WTC11 (cell line): ENCODE results near the gene FILIP1L.

Experiments
- NFYB ChIP-seq: sonication (generic); formaldehyde crosslinking; conservative IDR thresholded peaks from 2 replicates; pipeline ENCODE4 v1.8.0; 2022; ENCODE audit warnings: low read depth, missing genetic modification reagents
- TF ChIP-seq, protein P1 (sequence below): fragments of 200-600 bp; IDR thresholded peaks from 2 replicates; pipeline ENCODE4 v1.8.0; 2022; ENCODE audit warnings: antibody characterized with exemption

DNA sequence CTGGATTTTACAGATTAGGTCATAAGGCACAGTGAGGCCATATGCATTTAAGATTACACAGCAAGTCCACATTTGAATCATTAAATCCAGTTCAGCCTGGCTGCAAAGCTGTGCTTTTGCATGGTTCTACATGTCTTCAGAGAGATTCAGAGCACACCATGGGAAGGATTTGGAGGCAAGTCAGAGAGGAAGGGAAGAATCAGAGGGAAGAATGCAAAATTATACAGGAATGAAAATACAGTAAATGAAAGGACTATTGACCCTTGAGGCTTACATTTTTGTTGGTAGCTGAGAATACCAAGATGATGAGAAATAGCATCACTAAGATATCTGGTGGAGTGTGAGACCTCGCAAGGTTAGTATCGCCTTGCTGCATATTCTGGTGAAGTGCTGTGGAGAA lies 13.9 kb downstream of the FILIP1L start:
- no peak for TF ChIP-seq NFYB (CRISPR knock-in tag)
- TF ChIP-seq, protein P1, sequence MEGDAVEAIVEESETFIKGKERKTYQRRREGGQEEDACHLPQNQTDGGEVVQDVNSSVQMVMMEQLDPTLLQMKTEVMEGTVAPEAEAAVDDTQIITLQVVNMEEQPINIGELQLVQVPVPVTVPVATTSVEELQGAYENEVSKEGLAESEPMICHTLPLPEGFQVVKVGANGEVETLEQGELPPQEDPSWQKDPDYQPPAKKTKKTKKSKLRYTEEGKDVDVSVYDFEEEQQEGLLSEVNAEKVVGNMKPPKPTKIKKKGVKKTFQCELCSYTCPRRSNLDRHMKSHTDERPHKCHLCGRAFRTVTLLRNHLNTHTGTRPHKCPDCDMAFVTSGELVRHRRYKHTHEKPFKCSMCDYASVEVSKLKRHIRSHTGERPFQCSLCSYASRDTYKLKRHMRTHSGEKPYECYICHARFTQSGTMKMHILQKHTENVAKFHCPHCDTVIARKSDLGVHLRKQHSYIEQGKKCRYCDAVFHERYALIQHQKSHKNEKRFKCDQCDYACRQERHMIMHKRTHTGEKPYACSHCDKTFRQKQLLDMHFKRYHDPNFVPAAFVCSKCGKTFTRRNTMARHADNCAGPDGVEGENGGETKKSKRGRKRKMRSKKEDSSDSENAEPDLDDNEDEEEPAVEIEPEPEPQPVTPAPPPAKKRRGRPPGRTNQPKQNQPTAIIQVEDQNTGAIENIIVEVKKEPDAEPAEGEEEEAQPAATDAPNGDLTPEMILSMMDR = no peak
